SK-N-MC (cell line): ENCODE results near the gene KATNAL1.

Experiments used
- EZH2 ChIP-seq: fragments of 200-600 bp; sonication (generic); IDR thresholded peaks from one replicate; pipeline ENCODE4 v1.6.1; 2017; ENCODE audit warnings: antibody characterized with exemption
- POLR2AphosphoS5 ChIP-seq: IDR thresholded peaks from 2 replicates; pipeline ENCODE4 v1.6.1; 2012; ENCODE audit warnings: mild to moderate bottlenecking, low read depth, low read length, borderline replicate concordance

GRCh38 chr13:30290812-30291436 lies 16.4 kb downstream of the KATNAL1 start:
- TF ChIP-seq POLR2AphosphoS5 = no peak
- TF ChIP-seq EZH2 = no peak
